SKM-1 (cell line): ENCODE data around the gene ESYT3.
"Not testable (repeated sequence)": the region's sequence is repeated elsewhere in the genome, so short reads cannot be mapped to it uniquely, and the experiment has no call there.

Source experiments
- DNase-seq: peaks from one replicate; lab custom pipeline; 2025; ENCODE audit not compliant: unreplicated experiment; lab: John Stamatoyannopoulos, UW

Gene ESYT3

DNA sequence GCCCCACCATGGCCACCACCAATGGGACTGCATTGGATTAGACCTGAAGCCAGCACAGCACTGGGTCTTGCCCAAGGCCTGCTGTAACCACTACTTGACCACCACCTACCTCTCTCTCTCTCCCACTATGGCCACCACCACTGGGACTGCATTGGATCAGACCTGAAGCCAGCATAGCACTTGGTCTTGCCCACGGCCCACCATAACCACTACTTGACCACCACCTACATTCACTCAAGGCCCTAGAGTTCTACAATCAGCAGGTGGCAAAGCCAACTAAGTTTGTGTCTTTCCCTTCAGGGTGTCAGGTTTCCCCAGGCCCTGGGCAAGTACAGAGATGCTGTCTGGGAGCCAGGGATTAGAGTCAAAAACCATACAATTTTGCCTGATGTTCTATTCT, 57.6 kb downstream of the ESYT3 start:
- no peak for DNase-seq

DNA sequence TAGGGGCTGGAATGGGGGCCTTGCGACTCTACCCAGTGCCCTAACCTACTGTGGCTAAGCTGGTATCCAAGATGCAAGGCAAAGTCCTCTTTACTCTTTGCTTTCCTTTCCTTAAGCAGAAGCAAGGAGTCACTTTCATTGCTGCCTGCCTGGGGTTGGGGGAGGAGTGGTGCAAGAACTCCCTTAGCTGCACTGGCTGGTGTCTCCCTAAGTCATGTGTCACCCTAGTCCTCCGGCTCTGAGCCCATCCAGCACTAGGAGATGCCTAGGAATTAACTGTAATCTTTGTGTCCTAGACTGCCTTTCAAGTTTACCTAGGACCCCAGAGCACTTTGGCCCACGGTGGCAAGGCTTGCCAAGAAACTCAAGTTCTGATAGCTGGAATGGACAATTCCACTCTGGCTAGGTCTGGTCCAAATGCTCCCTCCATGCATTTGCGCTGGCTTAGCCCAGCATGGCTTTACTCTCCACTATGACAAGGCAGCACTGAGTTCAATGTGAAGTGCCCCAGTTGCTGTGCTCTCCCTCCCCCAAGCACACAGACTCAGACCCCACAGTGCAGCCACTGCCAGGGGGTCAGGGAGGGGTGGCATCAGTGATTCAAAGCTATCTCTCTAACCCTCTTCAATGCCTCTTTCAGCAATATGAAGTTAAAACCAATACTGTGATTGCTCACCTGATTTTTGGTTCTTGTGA, 58.7 kb downstream of the ESYT3 start:
- DNase-seq: no peak

DNA sequence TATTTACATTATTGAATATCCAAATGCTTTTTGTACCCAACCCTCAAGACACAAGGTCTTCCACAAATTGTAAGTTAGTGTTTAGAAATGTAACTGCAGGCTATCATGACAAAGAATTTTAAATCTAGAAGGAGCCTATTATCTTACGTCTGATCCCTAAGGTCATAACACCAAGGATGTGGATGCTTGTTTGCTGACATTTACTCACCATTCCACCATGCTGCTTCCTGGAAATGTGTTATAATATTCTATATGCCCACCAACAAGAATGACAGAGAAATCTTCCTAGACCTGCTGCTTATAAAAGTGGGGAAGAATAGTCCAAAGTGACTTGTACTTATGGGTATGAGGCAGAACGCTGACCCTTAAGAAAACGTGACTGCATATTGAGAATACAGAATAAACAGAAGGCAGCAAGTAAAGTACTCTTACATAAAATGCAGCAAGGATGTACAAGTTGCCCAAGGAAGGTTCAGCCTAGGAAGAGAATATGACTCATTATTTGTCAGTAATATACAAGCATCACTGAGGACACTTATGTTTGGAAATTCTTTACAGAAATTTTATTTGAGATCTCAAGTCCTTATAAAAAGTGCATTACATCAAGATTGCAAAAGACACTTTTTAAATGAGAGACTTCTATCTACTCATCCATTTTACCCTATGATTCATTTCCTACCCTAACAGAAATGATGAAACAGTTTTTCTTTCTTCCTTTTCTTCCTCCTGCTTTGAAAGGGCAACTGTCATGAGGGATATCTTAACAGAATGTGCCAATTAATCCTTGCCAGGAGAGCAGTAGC, 59.6 kb downstream of the ESYT3 start:
- no peak for DNase-seq

DNA sequence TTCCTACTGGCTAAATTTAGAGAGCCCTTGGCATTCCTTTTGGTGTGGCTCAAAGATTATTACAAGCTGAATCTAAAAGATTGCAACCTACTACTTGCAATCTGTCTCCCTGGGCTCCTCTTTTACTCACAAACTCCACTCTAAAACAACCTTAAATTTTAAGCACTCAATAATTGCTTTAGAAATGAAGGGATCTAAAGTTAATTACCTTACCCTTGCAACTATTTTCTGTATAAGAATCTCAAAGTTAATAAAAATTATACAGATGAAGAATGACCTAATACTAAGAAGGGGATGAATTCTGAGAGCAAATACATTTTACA, 60.2 kb downstream of the ESYT3 start:
- DNase-seq: no peak

DNA sequence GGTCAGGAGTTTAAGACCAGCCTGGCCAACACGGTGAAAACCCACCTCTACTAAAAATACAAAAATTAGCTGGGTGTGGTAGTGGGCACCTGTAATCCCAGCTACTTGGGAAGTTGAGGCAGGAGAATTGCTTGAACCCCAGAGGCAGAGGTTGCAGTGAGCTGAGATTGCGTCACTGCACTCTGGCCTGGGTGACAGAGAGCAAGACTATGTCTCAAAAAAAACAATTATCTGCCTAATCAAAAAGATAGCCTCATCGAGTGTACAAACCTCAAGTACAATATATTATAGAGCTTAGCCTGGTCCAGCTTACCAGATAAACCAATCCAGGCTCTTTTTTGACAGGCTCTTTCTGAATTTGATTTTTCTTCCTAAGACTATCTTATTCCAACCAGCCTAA, 61.2 kb downstream of the ESYT3 start:
- not testable (repeated sequence) for DNase-seq

GRCh38 chr3:138496436-138496835, 62.0 kb downstream of the ESYT3 start:
- DNase-seq: no peak

- no peak for DNase-seq
Measured at GRCh38 chr3:138497021-138497420, 62.6 kb downstream of the ESYT3 start.

DNA sequence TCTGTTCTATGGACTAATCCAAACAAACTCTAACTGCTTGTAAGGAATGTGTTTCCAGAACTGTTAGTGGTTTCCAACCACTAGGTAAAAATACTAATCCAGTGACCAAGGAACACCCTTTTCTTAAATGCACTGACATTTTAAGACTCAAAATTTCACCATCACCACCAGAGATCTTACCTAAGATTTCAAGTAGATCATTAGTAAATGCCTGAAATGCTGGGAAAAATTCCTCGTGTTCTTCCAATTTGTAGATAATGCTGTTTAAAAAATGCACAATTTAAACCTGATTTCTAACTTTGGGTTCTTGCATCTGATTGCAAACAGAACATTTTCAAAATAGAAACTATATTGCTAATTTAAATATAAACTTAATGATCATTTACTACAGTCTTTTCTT, 63.4 kb downstream of the ESYT3 start:
- no peak for DNase-seq

DNA sequence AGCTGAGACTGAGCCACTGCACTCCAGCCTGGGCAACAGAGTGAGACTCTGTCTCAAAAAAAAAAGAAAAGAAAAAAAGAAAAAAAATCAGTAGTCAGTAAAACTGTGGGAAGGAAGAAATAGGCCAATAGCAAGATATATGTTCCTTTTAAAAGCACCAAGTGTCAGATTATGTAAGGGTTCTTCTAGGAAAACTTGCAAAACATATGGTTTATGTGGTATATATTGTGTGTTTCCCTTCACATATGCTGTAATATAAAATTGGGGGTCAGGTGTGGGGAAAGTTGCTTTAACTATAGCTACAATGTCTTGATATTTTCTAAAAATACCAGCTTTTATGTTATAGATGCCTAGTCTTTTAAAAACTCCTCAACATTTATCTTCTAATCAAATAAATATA, 64.6 kb downstream of the ESYT3 start:
- DNase-seq: no peak

DNA sequence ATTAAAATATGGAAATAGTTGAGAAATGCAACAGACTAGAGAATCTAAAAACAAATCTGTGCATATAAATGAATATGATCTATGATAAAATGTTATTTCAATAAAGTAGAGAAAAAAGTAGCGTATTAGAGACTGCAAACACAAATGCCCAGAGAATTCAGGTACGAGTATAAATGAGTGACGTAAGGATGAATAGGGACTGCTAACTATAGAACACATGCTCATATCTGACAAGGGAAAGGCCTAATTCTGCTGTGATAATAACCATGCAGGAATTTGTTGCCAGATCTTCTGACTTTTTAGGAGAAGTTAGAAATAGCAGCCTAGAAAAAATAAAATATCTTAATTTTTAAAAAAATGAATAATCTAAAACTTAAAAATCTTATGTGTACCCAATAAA, 73.1 kb downstream of the ESYT3 start:
- no peak for DNase-seq

DNA sequence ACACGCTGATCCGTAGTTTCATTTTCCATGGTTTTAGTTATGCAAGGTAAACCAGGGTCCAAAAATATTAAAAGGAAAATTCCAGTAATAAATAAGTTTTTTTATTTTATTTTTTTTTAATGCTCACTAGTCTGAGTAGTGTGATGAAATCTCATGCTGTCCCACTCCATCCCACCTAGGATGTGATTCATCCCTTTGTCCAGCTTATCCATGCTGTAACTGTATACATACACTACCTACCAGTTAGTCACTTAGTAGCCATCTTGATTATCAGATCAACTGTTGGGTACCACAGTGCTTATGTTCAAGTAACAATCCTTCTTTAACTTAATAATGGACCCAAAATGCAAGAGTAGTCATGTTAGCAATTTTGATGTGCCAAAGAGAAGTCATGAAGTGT, 75.2 kb downstream of the ESYT3 start:
- no peak for DNase-seq

DNA sequence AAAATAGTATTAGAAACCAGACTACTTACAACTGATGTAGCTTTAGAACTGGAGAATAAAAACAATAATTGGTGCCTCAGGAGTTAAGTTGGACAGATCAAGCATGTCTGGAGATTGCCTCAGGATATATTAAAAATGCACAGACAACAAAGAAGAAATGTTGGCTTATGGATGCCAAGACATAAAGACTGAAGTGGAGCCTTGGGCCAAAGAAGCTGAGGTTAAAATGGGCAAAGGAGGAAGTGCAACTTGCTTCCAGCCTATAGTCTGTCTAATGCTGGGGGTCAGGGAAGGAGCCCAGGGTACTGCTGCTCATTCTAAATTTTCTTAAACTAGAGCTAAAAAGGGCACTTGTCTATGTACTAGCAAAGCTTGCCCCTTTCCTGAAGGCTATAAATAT, 77.5 kb downstream of the ESYT3 start:
- no peak for DNase-seq

GRCh38 chr3:138513090-138513843, 78.9 kb downstream of the ESYT3 start:
- DNase-seq: no peak

DNA sequence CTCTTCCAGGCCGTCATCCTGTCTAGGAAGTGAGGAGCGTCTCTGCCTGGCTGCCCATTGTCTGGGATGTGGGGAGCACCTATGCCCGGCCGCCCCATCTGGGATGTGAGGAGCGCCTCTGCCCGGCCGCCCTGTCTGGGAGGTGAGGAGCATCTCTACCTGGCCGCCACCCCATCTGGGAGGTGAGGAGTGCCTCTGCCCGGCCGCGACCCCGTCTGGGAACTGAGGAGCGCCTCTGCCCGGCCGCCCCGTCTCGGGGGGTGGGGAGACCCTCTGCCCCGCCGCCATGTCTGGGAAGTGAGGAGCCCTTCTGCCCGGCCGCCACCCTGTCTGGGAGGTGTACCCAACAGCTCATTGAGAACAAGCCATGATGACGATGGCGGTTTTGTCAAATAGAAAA, 87.0 kb downstream of the ESYT3 start:
- not testable (repeated sequence) for DNase-seq
